K562 (cell line): ENCODE results near the gene CCDC85C. TPM values are rescaled to one million over a fixed set of nuclear protein-coding genes. Genes with fewer than 3 reads are reported as not detected.

Experiments
- ATAC-seq: fragments of 200-7000 bp; cut with Tn5 transposase; 3 replicates; pipeline ENCODE4 v1.9.1; 2020; ENCODE audit warnings: moderate library complexity
- BruUV-seq: library from RNA; stranded (reverse); fragments of 400-500 nt; replicated peaks from 2 replicates; lab custom pipeline; 2021; lab: Mats Ljungman, UMichigan
- CTCF ChIA-PET: fragments of 300-600 bp; formaldehyde crosslinking; extraction: SDS; loops from one replicate; lab custom pipeline; 2021; ENCODE audit warnings: low intra/inter-chr PET ratio; lab: Yijun Ruan, JAX
- POLR2A ChIA-PET: fragments of 300-600, 350-650 bp; sonication (Branson Sonifier 250); formaldehyde crosslinking; extraction: SDS; loops from one replicate; lab custom pipeline; 2021; ENCODE audit warnings: antibody characterized with exemption, inconsistent platforms; lab: Yijun Ruan, JAX
- DNase-seq, 4 experiments: peaks; one replicate each; pipeline versions ENCODE4 v3.0.0 to v3.0.0-alpha.2; 2011 to 2018; ENCODE audit warnings: low spot score in 3 of 4, mixed read lengths in 3 of 4; ENCODE audit errors: extremely low read depth in 1 of 4
- FAIRE-seq: peaks from 2 replicates; lab custom pipeline; 2011; peaks lifted over from hg19 to GRCh38; lab: Jason Lieb, UNC
- H2AFZ ChIP-seq: 2 replicates; pipeline ENCODE4 v1.6.0; 2011; ENCODE audit warnings: low read depth, low read length, control low read depth, inconsistent platforms
- H3K27ac ChIP-seq: fragments of 200-600 bp; 3 replicates; pipeline ENCODE4 v1.8.0; 2011; ENCODE audit warnings: low read depth, mild to moderate bottlenecking, control low read depth, inconsistent platforms, low read length, moderate library complexity, mixed read lengths; ENCODE audit errors: extremely low read depth
- H3K27me3 ChIP-seq, 2 experiments: fragments of 300-600 bp in 1 of 2; 2 replicates in 1 of 2; 3 replicates in 1 of 2; pipeline versions ENCODE4 v1.6.0 to v1.8.0; 2011; ENCODE audit warnings: inconsistent platforms in 2 of 2, low read length in 2 of 2, mild to moderate bottlenecking in 1 of 2, mixed read lengths in 1 of 2, moderate library complexity in 1 of 2; ENCODE audit not compliant: control insufficient read depth in 2 of 2, insufficient read depth in 2 of 2
- H3K36me3 ChIP-seq: fragments of 300-600 bp; 3 replicates; pipeline ENCODE4 v1.8.0; 2011; ENCODE audit warnings: mild to moderate bottlenecking, low read length, inconsistent platforms; ENCODE audit not compliant: control insufficient read depth, insufficient read depth
- H3K4me1 ChIP-seq, 2 experiments: fragments of 200-600 bp in 1 of 2; replicated peaks in 1 of 2; 2 replicates in 1 of 2; 3 replicates in 1 of 2; pipeline versions ENCODE4 v1.5.1 to v1.8.0; 2011; ENCODE audit warnings: inconsistent platforms in 2 of 2, low read length in 2 of 2, mild to moderate bottlenecking in 1 of 2, mixed read lengths in 1 of 2, moderate library complexity in 1 of 2; ENCODE audit not compliant: control insufficient read depth in 2 of 2, insufficient read depth in 2 of 2
- H3K4me2 ChIP-seq: 2 replicates; pipeline ENCODE4 v1.6.1; 2011; ENCODE audit warnings: low read length, control low read depth, inconsistent platforms, mixed read lengths; ENCODE audit not compliant: insufficient read depth
- H3K4me3 ChIP-seq: fragments of 200-600 bp; sonication (generic), shearing (Covaris generic); 2 replicates; pipeline ENCODE4 v1.5.1; 2016; ENCODE audit warnings: control low read depth, inconsistent platforms
- H3K79me2 ChIP-seq: fragments of 200-600 bp; 3 replicates; pipeline ENCODE4 v1.8.0; 2011; ENCODE audit warnings: low read length, inconsistent platforms; ENCODE audit not compliant: control insufficient read depth, insufficient read depth
- H3K9ac ChIP-seq, 2 experiments: 2 replicates each; pipeline versions ENCODE4 v1.6.0 to v1.6.1; 2011; ENCODE audit warnings: low read depth in 2 of 2, low read length in 2 of 2, control low read depth in 1 of 2, inconsistent platforms in 1 of 2, mild to moderate bottlenecking in 1 of 2, mixed read lengths in 1 of 2; ENCODE audit not compliant: insufficient read depth in 1 of 2
- H3K9me1 ChIP-seq: one replicate; pipeline ENCODE4 v1.6.0; 2011; ENCODE audit warnings: inconsistent platforms, mild to moderate bottlenecking, low read length, moderate library complexity; ENCODE audit not compliant: control insufficient read depth, insufficient read depth
- H3K9me3 ChIP-seq: replicated peaks from 2 replicates; pipeline ENCODE4 v1.5.1; 2011; ENCODE audit warnings: low read depth, low read length, inconsistent platforms; ENCODE audit not compliant: control insufficient read depth, insufficient read depth
- H4K20me1 ChIP-seq: replicated peaks from 2 replicates; pipeline ENCODE4 v1.6.1; 2011; ENCODE audit warnings: low read length, inconsistent platforms, mixed read lengths; ENCODE audit not compliant: control insufficient read depth, insufficient read depth
- CXXC5 ChIP-seq: fragments of 250-450 bp; sonication (Bioruptor Pico); IDR thresholded peaks from 2 replicates; pipeline ENCODE4 v1.8.0; 2022; ENCODE audit warnings: inconsistent platforms, mild to moderate bottlenecking, moderate library complexity
- E2F1 ChIP-seq: sonication (generic); formaldehyde crosslinking; IDR thresholded peaks from 2 replicates; pipeline ENCODE4 v1.8.1; 2023; ENCODE audit warnings: mild to moderate bottlenecking, missing genetic modification reagents, moderate library complexity
- PBX2 ChIP-seq, 2 experiments: IDR thresholded peaks in 1 of 2; conservative IDR thresholded peaks in 1 of 2; 2 replicates each; pipeline ENCODE4 v1.6.1; 2016; ENCODE audit warnings: low read depth in 2 of 2, mild to moderate bottlenecking in 1 of 2, missing compliant biosample characterization in 1 of 2, missing genetic modification characterization in 1 of 2, moderate library complexity in 1 of 2
- SRSF7 ChIP-seq: fragments of 200-400 bp; formaldehyde crosslinking; optimal IDR thresholded peaks from 2 replicates; pipeline ENCODE3; 2017; ENCODE audit warnings: mild to moderate bottlenecking, low read depth, low read length
- ZBTB17 ChIP-seq: fragments of 450-650 bp; formaldehyde crosslinking; IDR thresholded peaks from 2 replicates; pipeline ENCODE4 v1.4.0; 2020; ENCODE audit warnings: mild to moderate bottlenecking
- ZNF124 ChIP-seq: sonication (generic); formaldehyde crosslinking; IDR thresholded peaks from 2 replicates; pipeline ENCODE4 v1.8.1; 2022; ENCODE audit warnings: missing genetic modification reagents
- ZNF143 ChIP-seq: sonication (generic); formaldehyde crosslinking; IDR thresholded peaks from 2 replicates; pipeline ENCODE4 v1.9.0; 2022; ENCODE audit warnings: mild to moderate bottlenecking, missing genetic modification reagents
- WGBS: fragments of 100-300 bp; shearing (Covaris generic); methylation state at CpG from one replicate; pipeline ENCODE4 v1.1.6; 2016; ENCODE audit warnings: low coverage, mixed read lengths; ENCODE audit not compliant: insufficient coverage; ENCODE audit errors: missing lambda C conversion rate; 5-methylcytosine and 5-hydroxymethylcytosine counted together
- in situ Hi-C: fragments of 300-500 bp; cut with MboI; formaldehyde crosslinking; loops from 4 replicates; pipeline ENCODE4 v1.15.0; 2018; ENCODE audit warnings: inconsistent platforms, mixed read lengths
- intact Hi-C: fragments of 100-400 bp; cut with micrococcal nuclease; formaldehyde crosslinking; loops from 2 replicates; pipeline ENCODE4 v1.14.2; 2022
- polyA plus RNA-seq, 8 experiments: library from polyadenylated mRNA; depleted of rRNA in 4 of 8; stranded (reverse) in 5 of 8; unstranded in 3 of 8; fragments of >200 nt; fragmentation: Nextera tagmentation in 2 of 8; fragmentation: Illumina TruSeq in 1 of 8; extraction: Ambion mirVana in 2 of 8; extraction: Trizol in 1 of 8; gene quantifications; 2 replicates each; pipeline versions ENCODE4 v1.2.1 to v1.2.3, GENCODE V29; 2011 to 2014; ENCODE audit warnings: inconsistent platforms in 1 of 8, missing spikeins in 1 of 8
- total RNA-seq, 7 experiments: library from RNA; depleted of rRNA in 6 of 7; stranded (reverse); fragments of >200 nt in 6 of 7; fragmentation: Illumina TruSeq in 2 of 7; extraction: Trizol in 2 of 7; gene quantifications; 2 replicates each; pipeline versions ENCODE4 v1.2.1 to v1.2.3, GENCODE V29; 2011 to 2021; ENCODE audit warnings: low replicate concordance in 1 of 7
- TF ChIP-seq, protein P1 (sequence below): sonication (generic); formaldehyde crosslinking; IDR thresholded peaks from 2 replicates; pipeline ENCODE4 v1.5.0; 2020; ENCODE audit warnings: missing genetic modification reagents
- TF ChIP-seq, protein P2 (sequence below): fragments of 250-450 bp; sonication (Bioruptor Pico); IDR thresholded peaks from 2 replicates; pipeline ENCODE4 v1.4.0; 2020; ENCODE audit warnings: mild to moderate bottlenecking, moderate library complexity

CCDC85C gene
- total and polyA plus RNA-seq, 9 of the 15 experiments (the other 6 are each of a cell fraction or from before 2014, with no cell fraction given), result 0.18 to 22.0 (median 6.3) TPM

DNA sequence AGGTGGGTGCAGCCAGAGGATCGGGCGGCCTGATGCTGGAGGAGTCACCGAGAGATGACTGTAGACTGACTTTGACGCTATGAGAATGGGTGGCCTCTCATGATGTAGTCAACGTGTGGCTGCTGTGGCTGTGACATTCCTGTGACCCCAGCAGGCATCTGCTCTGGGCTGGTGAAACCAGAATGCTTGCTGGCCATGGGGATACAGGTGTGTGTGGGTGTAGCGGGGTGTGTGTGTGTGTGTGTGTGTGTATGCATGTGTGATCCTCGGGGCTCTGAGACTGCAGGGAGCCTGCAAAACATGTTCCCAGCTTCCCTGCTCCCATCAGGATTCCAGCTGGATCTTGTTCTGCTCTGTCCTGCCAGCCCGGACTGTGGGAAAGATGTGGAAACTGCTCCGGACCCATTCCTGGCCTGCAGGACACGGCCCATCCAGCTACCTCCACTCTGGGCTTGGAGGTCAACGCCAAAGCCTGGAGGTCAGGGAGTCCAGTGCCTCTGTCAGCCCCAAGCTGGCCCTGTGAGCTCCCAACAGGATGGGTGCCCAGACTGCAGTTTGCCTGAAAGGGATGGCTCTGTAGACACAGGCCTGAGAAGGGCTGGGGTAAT lies 22.1 kb upstream of the CCDC85C start:
- Histone ChIP-seq H3K9me1 (no peaks in the 10 kb centered on the region), H3K4me1 (peaks cover 0 to 8% of the 10 kb centered on the region in 2 experiments; a peak in 2 of 5 replicates), H3K4me2 (no peak overlapping the region), H4K20me1 (peaks cover 7% of the 10 kb centered on the region; the same call in 1 of the 2 replicates), H3K9ac (no peak overlapping the region), H3K79me2 (no peaks in the 10 kb centered on the region), H3K4me3 (no peak overlapping the region), H3K27me3 (peaks cover 0 to 43% of the 10 kb centered on the region in 2 experiments; a peak in 2 of 5 replicates), H3K9me3 (no peaks in the 10 kb centered on the region), H3K36me3 (no peaks in the 10 kb centered on the region), H2AFZ (no peak overlapping the region), H3K27ac (no peak overlapping the region)
- DNase-seq (no peak), FAIRE-seq (no peak), ATAC-seq (no peak)
- BruUV-seq, result no TSS peak
- POLR2A ChIA-PET, result no interaction called here
- in situ Hi-C loops, result no loop called here
- intact Hi-C loops, result loop anchor here (10.0 kb wide), 1 partner anchor 241 kb away; no protein-coding TSS in a partner anchor
- CTCF ChIA-PET, result interaction anchor here (1.4 kb wide), 1 partner anchor 107 kb away, joined by 3 read pairs; no protein-coding TSS in a partner anchor
- 2% methylated on average over 8 of the region's 11 CpGs for WGBS
- no peak for TF ChIP-seq SRSF7
- TF ChIP-seq E2F1 (CRISPR knock-in tag), result no peak
- TF ChIP-seq PBX2 (CRISPR knock-in tag; IDR thresholded peaks at IDR 0.05; ENCODE audit: low read depth), result no peak
- TF ChIP-seq PBX2 (tag; conservative IDR thresholded peaks at IDR 0.05; ENCODE audit: low read depth), result no peak
- no peak for TF ChIP-seq ZNF143 (CRISPR knock-in tag)
- TF ChIP-seq, protein P1, sequence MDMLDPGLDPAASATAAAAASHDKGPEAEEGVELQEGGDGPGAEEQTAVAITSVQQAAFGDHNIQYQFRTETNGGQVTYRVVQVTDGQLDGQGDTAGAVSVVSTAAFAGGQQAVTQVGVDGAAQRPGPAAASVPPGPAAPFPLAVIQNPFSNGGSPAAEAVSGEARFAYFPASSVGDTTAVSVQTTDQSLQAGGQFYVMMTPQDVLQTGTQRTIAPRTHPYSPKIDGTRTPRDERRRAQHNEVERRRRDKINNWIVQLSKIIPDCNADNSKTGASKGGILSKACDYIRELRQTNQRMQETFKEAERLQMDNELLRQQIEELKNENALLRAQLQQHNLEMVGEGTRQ (CRISPR knock-in tag), result no peak
- TF ChIP-seq CXXC5 (CRISPR knock-in tag), result no peak
- no peak for TF ChIP-seq ZNF124 (CRISPR knock-in tag)
- TF ChIP-seq, protein P2, sequence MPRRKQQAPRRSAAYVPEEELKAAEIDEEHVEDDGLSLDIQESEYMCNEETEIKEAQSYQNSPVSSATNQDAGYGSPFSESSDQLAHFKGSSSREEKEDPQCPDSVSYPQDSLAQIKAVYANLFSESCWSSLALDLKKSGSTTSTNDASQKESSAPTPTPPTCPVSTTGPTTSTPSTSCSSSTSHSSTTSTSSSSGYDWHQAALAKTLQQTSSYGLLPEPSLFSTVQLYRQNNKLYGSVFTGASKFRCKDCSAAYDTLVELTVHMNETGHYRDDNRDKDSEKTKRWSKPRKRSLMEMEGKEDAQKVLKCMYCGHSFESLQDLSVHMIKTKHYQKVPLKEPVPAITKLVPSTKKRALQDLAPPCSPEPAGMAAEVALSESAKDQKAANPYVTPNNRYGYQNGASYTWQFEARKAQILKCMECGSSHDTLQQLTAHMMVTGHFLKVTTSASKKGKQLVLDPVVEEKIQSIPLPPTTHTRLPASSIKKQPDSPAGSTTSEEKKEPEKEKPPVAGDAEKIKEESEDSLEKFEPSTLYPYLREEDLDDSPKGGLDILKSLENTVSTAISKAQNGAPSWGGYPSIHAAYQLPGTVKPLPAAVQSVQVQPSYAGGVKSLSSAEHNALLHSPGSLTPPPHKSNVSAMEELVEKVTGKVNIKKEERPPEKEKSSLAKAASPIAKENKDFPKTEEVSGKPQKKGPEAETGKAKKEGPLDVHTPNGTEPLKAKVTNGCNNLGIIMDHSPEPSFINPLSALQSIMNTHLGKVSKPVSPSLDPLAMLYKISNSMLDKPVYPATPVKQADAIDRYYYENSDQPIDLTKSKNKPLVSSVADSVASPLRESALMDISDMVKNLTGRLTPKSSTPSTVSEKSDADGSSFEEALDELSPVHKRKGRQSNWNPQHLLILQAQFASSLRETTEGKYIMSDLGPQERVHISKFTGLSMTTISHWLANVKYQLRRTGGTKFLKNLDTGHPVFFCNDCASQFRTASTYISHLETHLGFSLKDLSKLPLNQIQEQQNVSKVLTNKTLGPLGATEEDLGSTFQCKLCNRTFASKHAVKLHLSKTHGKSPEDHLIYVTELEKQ (CRISPR knock-in tag), result no peak
- no peak for TF ChIP-seq ZBTB17 (CRISPR knock-in tag)
